Cardiac septum (tissue), 1 donor: ENCODE results near the gene POLD2. TPM values are rescaled to one million over a fixed set of nuclear protein-coding genes. Genes with fewer than 3 reads are reported as not detected.
"Not testable (repeated sequence)": the region's sequence is repeated elsewhere in the genome, so short reads cannot be mapped to it uniquely, and the experiment has no call there.

Experiments used
- DNase-seq: peaks from one replicate; pipeline ENCODE4 v3.0.0-alpha.2; 2020; ENCODE audit warnings: low spot score
- intact Hi-C: fragments of 100-400 bp; cut with DNase I; formaldehyde crosslinking; loops from one replicate; pipeline ENCODE4 v1.14.0; 2022
- total RNA-seq: library from RNA; stranded (reverse); fragmentation: NEBNext Ultra II Directional; extraction: Animal tissue kit (Norgen Biotek cat#: 25700); gene quantifications from one replicate; pipeline ENCODE4 v1.2.1, GENCODE V29; 2021
- donor health status: DM: no; HTN: no; CAD: no.

POLD2 gene
- total RNA-seq, 1 donor from 2014 or later: 88.1 TPM

DNA sequence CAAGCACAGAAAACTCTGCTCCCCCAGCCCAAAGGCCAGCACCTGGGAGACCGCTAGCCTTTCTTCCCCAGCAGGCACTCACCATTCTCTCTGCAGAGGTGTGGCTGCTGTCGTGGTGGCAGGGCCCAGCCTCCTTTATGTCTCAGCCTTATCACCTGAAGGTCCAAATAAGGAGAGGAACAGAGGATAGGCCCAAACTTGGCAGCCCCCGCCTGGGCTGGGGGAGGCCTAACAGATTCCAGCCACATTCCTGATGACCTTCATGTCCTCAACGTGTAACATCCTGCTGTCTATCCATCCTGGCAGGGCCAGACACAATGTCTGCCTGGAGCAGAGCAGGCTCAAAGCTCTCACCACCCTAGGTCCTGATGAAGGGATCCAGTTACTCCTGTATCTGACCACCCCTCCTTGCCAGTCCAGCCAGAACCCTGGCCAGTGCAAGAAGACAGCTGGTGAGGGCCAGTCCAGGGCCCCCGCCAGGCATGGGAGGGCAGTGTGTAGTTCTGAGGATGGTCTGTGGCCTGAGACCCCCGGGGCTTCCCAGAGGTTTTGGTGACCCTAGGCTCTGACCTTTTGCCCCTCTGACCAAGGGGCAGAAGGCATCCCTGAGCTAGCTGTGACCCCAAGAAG is 18.0 kb upstream of the POLD2 start, which contains the start of gene MYL7:
Gene MYL7, minus strand, starts transcription at position 112 of the 630 bp plus-strand sequence. Its CDS starts 27 bp downstream, at position 85.
- intact Hi-C loops: no loop called here
- DNase-seq: no peak

DNA sequence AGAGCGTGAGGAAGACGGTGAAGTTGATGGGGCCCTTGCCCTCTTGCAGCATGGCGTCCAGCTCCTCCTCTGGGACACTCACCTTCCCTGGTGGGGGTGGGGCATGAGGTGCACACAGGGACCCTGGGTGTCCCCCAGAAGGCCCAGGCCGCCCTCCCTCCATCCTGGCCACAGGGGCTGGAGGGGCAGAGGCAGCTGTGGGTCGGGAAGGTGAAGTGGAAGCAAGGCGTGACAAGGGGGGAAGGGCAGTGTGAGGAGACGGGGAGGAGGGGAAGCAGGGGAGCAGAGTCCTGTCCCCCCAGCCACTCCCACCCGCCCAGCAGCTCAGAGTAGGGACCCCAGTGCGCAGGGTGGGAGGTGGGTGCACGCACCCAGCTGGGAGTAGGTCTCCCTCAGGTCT is 17.0 kb upstream of the POLD2 start:
- intact Hi-C loops: no loop called here
- DNase-seq: no peak

DNA sequence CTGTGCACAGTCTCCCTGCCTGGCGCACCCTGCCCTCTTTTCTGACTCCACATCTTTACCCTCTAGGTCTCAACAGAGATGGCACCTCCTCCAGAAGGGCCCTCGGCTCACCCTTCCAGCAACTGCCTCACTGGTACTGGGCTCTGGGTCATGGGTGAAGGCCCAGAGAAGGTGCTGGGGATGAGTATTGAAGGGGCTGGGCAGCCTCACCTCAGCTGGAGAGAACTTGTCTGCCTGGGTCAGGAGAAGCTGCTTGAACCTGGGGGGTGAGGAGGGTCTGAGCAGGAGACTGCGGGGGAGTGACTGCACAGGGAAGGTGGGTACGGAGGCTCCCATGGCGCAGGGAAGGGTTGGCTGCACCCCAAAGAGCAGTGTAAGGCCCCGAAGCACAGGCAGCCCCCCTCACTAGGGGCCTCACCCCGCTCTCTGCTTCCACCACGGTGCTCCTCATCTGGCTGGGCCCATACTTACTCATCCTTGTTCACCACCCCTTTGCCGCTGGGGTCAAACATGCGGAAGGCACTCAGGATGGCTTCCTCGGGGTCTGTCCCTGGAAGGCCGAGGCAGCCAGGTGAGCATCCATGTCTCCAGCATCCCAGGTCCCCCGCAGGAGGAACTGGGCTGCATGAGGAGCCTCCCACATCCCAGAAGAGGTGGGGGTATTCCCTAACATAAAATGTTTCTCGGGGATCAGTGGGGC is 16.1 kb upstream of the POLD2 start:
- intact Hi-C loops: loop anchor here (10.0 kb wide), 1 partner anchor 185 kb away; the partner anchor contains the start of gene CAMK2B
- no peak for DNase-seq

DNA sequence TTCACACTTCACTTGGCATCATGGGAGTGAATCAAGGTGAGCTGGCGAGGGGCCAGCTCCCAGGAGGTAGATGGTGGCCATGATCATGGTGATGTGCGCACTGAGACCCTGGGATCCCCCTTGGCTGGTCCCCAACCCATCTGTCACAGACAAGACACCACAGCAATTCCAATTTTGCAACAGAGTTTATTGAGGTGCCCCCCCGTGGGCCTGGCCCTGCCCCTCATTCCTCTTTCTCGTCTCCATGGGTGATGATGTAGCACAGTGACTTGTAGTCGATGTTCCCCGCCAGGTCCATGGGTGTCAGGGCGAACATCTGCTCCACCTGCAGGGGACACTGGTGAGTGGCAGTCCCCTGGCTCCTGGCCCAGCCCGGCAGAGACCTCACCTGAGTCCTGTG is 15.3 kb upstream of the POLD2 start:
- DNase-seq: no peak
- intact Hi-C loops: loop anchor here (10.0 kb wide), 1 partner anchor 186 kb away; the partner anchor contains the start of gene CAMK2B

DNA sequence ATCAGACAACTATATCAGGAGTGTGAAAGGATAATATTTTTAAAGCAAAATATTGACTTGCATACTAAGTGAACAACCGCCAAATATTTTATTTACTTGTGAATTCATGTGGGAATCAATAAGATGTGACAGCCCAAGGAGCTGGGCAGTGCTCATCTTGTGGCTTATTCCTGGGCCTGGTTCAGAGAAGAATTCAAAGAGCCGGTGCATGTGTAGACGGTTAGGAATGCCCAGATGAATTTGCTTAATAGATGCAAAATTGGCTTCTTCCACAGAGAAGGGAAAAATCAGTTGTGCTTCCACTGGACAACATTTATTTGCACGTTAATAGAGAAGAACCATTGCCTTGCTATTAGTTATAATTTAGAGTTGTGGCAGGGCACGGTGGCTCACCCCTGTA is 13.4 kb upstream of the POLD2 start:
- DNase-seq: no peak
- intact Hi-C loops: loop anchor here (10.0 kb wide), 1 partner anchor 188 kb away; the partner anchor contains the start of gene CAMK2B

DNA sequence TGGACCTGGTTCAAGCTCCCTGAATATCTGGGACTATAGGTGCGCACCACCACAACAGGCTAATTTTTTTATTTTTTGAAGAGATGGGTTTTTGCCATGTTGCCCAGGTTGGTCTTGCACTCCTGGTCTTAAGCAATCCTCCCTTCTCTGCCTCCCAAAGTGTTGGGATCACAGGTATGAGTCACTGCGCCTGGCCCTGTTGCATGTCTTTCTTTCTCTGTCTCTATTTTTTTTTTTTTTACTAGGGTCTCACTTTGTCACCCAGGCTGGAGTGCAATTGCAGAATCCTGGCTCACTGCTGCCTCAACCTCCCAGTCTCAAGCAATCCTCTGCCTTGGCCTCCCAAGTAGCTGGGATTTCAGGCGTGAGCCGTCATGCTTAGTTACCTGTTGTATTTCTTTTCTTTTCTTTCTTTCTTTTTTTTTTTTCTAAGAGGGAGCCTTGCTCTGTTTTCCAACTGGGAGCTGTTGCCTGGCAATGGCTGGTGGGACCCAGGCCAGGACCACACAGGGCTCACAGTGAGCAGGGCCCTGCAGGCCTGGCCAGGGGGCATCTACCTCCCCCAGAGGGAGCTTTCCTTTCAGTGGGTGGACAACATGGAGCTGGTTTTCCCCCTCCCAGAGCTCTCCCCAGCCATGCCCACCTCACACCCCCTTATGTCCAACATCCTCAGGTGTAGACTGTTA is 11.7 kb upstream of the POLD2 start:
- no peak for DNase-seq
- intact Hi-C loops: loop anchor here (5.0 to 10.0 kb wide), 2 partner anchors 62 to 190 kb away; partner anchors contain the start of gene CAMK2B

DNA sequence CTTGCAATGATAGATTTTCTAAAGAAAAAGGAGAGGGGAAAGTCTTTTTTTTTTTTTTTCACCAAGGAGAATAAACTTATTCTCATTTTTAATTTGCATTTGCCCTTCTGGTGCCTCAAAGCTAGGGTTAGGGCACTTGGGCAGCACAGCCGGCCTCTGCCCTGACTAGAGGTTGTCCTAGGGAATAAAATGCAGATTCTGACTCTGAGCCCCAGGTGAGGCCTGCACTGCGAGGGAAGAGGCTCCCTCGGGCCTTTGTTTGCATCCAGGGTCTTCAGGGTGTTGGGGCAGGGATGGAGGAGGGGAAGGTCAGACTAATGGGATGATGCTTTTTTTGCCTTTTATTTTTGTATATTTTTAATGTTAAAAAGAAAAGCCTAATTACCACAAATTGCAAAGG is 9.9 kb upstream of the POLD2 start:
- DNase-seq: no peak
- intact Hi-C loops: loop anchor here (5.0 to 10.0 kb wide), 2 partner anchors 64 to 192 kb away; partner anchors contain the start of gene CAMK2B

DNA sequence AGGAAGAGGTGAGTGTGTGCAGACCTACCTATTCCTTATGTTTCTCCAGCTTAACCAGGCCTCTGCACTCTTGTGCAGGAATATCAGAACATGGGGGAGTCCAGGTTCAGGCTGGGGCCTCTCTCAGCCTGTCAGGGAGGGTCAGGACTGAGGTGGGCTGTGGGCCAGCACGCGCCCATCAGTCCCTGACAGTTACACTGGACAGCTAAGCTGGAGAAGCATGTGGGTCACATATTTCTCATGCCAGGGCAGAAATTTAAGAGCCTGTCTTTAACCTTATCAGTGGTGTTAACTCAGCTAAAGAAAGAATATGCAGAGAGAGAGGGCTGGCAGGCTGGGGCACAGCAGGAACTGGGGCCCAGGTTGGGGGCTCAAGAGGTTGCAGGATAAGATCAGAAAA is 8.7 kb upstream of the POLD2 start:
- no peak for DNase-seq
- intact Hi-C loops: loop anchor here (5.0 to 10.0 kb wide), 2 partner anchors 65 to 193 kb away; partner anchors contain the start of gene CAMK2B

DNA sequence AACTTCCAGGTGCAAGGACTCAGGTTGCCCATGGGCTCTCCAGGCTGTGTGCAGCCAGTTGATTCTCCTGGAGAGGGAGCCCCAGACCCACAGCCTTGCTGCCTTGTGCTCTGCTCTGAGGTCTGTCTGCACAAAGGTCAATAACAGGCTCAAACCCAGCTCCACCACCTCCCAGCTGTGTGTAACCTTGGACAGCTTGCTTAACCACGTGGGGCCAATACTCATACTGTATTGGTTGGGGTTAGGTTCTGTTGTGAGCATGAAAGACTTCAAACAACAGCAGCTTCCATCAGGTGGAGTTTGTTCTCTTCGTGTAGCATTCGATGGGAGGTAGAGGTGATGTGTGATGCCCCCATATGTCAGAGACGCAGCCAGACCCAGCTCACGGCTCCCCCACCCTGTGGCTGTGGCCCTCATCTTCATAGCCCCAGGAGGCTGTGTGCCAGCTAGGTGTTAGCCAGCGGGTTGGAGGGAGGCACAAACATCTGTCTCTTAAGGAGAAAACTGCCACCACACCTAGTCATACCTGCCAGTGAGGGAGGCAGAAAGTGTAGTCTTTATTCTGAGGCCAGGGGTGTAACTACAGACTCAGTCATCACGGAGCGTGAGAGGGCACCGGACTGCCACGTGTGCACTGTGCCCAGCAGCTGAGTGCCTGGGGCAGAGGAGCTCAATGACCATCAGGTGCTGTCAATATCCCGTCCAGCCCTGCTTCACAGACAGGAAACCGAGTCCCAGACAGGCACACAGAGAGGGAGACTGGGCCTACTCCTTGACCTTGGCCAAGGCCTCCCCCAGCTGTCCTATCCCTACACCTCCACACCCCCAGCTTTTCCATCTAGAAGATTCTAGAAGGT is 8.1 kb upstream of the POLD2 start:
- no peak for DNase-seq
- intact Hi-C loops: loop anchor here (5.0 to 10.0 kb wide), 2 partner anchors 66 to 193 kb away; partner anchors contain the start of gene CAMK2B

DNA sequence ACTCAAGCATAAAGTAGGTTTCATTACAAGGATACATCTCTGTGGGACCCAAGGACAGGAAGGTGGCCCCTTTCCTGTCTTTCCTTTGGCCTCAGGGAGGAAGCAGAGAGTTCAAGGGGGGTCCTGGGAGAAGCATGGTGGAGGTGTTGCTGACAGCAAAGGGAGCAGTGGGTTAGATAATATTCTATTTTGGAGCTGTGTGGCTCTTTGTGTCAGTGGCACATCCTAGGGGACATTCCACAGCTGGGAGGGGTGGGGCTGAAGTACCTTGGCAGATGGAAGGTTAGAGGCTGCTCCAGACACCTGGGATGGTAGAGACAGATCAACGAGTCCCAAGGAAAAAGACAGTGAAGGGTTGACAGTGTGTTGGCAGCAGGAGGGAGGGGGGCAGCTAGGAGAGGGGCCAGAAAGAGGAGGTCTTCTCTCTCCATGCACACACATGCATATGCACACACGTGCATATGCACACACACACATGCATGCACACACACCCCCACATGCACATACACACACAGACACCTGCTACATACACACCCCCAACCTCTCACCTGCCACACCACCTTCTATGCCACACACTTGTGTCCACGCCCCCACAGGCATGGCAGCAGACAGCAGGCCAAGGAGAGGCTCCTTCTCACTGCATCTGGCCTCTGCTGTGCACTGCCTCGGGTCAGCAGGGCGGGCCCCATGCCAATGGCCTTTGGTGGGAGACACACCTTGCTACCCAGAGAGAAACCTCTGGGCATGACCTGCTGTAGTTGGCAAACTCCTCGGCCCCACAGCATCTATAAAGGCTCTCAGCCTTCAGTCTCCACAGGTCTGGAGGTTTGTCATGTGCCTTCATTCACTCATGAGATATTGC is 5.6 kb upstream of the POLD2 start:
- no peak for DNase-seq
- intact Hi-C loops: no loop called here

DNA sequence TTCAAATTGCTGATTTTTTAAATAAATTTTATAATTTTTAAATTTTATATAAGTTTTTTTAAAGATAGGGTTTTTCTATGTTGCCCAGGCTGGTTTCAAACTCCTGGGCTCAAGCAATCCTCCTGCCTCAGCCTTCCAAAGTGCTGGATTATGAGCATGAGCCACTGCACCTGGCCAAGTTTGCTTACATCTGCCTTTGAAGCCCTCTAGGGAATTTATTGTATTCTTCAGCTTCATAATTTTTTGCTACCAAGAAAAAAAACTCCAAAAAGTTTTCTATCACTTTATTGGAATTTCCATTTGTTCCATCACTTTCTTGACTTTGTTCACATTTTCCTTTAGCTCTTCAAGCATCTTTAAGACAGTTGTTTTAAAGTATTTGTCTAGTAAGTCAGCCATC is 3.8 kb upstream of the POLD2 start:
- no peak for DNase-seq
- intact Hi-C loops: no loop called here

DNA sequence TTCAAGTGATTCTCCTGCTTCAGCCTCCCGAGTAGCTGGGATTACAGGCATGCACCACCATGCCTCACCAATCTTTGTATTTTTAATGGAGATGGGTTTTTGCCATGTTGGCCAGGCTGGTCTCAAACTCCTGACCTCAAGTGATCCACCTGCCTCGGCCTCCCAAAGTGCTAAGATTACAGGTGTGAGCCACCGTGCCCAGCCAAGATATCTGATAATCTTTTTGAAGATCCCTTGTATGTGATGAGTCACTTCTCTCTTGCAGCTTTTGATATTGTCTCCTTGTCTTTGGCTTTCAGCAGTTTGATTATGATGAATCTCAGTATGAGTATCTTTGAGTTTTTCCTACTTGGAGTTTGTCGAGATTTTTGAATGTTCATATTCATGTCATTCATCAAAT is 3.2 kb upstream of the POLD2 start:
- intact Hi-C loops, DNase-seq: not testable (repeated sequence)

DNA sequence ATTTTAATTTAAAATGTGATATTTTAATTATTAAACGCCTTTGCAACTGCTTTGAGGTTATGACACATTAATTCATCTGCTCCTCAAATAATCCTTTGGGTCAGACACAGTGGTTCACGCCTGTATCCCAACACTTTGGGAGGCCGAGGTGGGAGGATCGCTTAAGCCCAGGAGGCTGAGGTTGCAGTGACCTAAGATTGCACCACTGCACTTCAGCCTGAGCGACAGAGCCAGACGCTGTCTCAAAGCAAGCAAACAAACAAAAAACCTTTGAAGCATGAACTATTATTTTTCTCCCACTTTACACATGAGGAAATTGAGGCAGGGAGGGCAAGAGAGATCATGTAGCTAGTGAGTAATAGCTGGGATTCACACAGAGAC is 1.5 kb upstream of the POLD2 start:
- intact Hi-C loops: loop anchor here (5.0 kb wide), 1 partner anchor 77 kb away; the partner anchor contains the start of gene YKT6
- no peak for DNase-seq

DNA sequence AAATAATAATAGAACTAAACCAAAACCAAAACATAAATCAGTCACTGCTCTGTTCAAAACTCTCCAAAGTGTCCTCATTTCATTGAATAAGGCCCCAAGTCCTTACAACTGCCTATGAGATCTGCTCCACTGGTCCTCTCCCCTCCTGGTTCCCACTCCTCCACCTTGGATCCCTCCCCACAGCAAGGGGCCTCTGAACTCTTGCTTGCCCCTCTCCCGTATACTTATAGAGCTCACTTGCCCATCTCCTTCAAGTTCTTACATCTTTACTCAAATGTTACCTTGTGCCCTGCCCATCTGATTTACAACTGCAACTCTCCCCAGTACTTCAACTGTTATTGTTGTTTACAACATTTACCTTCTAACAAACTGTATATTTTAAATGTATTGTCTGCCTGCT is 819 bp downstream of the POLD2 start:
- intact Hi-C loops: loop anchor here (2.0 to 5.0 kb wide), 2 partner anchors 46 to 80 kb away; partner anchors contain the start of gene YKT6

DNA sequence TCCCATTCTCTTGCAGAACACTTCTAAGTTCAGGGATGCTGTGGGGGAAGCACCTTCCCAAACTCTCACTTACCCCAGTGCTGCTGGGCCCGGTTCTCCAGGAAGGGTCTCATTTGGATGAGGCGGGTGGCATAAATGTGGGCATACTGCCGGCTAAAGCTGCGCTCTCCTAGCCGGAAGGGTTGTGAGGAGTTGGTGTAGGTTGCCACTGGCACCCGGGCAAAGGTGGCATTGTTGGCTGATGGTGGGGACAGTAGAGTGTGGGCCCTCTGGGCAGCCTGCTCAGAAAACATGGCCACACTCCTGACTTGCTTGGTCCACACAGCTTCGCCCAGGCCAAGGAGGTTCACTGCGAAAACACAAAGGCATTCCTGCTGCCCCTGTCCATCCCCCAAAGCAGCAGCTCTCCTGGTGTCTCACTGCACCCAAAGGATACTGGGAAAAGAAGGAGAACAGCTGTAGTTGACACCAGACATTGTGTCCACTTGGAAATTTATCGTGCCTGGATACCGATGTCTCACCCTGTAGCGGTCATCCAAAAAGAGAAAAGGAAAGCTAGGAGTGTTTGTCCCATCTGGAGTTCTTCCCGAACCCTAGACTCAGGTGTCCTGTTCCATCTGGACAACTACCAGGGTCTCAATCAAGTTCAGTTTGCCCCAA is 1.5 kb downstream of the POLD2 start:
- no peak for DNase-seq
- intact Hi-C loops: loop anchor here (2.0 to 5.0 kb wide), 2 partner anchors 45 to 80 kb away; partner anchors contain the start of gene YKT6

More for the DNA sequence above, 819 bp downstream of the POLD2 start:
- no peak for DNase-seq

DNA sequence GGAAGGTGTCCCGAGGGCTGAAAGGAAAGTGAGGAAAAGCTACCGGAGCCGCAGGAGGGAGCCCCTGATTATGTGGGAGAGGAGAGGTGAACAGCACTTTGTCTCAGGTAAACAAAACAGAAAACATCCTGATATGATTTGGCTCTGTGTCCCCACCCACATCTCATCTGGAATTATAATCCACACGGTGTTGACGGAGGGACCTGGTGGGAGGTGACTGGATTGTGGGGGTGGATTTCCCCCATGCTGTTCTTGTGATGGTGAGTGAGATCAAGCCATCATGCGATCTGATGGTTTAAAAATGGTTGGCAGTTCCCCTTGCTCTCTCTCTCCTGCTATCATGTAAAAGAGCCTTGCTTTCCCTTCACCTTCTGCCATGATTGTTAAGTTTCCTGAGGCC is 3.0 kb downstream of the POLD2 start:
- DNase-seq: no peak
- intact Hi-C loops: loop anchor here (5.0 kb wide), 1 partner anchor 82 kb away; the partner anchor contains the start of gene YKT6

DNA sequence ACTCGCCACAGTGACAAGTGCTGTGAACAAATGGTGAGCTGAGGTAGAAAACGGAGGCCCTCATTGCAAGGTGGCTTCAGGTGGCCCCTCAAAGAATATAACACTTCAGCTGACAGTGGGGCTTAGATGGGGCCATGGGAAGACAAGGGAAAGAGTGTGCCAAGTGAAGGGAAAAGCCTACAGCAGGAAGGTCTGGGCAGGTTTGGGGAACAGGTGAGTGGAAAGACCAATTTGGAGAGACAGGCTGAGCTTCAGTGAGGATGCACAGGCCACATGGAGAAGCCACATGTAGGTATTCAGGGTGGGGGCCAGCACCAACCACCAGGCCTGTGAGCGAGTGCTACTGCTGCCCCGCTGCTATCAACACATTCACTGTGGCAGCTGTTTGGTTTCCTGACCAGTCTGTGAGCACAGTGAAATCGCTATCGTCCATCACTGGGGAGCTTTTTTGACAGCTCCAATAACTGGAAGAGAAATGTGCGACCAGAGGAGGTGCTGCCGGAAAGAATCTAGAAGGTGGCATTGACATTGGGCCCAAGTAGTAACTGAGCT is 3.4 kb downstream of the POLD2 start:
- intact Hi-C loops: loop anchor here (5.0 kb wide), 1 partner anchor 82 kb away; the partner anchor contains the start of gene YKT6

More for the DNA sequence above, 3.4 kb downstream of the POLD2 start:
- no peak for DNase-seq
